GM12892 (cell line): Measurements from ENCODE around the gene SREBF1.

Source experiments
- POLR2A ChIP-seq: IDR thresholded peaks from 2 replicates; pipeline ENCODE4 v1.6.1; 2011; ENCODE audit warnings: low read depth, low read length, control low read depth
- POLR2AphosphoS5 ChIP-seq: IDR thresholded peaks from 2 replicates; pipeline ENCODE4 v1.6.1; 2011; ENCODE audit warnings: low read depth, low read length, control low read depth
- TAF1 ChIP-seq: IDR thresholded peaks from 2 replicates; pipeline ENCODE4 v1.6.1; 2011; ENCODE audit warnings: low read depth, mild to moderate bottlenecking, control low read depth, low read length, borderline replicate concordance

DNA sequence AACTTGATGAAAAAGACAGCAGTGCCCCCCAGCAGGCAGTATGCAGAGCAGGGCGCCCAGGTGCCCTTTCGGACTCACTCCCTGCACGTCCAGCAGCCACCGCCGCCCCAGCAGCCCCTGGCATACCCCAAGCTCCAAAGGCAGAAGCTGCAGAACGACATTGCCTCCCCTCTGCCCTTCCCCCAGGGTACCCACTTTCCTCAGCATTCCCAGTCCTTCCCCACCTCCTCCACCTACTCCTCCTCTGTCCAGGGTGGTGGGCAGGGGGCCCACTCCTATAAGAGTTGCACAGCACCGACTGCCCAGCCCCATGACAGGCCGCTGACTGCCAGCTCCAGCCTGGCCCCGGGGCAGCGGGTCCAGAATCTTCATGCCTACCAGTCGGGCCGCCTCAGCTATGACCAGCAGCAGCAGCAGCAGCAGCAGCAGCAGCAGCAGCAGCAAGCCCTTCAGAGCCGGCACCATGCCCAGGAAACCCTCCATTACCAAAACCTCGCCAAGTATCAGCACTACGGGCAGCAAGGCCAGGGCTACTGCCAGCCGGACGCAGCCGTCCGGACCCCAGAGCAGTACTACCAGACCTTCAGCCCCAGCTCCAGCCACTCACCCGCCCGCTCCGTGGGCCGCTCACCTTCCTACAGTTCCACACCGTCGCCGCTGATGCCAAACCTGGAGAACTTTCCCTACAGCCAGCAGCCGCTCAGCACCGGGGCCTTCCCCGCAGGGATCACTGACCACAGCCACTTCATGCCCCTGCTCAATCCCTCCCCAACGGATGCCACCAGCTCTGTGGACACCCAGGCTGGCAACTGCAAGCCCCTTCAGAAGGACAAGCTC, 43.2 kb downstream of the SREBF1 start:
- TF ChIP-seq POLR2A, result no peak
- TF ChIP-seq TAF1, result no peak
- no peak for TF ChIP-seq POLR2AphosphoS5
